ENCODE data around the gene PNN. TPM values are rescaled to one million over a fixed set of nuclear protein-coding genes. Genes with fewer than 3 reads are reported as not detected.
"Not testable (repeated sequence)": the region's sequence is repeated elsewhere in the genome, so short reads cannot be mapped to it uniquely, and the experiment has no call there.

Gene PNN
- total RNA-seq, 2 experiments from 2014 or later: 110 to 111 TPM

DNA sequence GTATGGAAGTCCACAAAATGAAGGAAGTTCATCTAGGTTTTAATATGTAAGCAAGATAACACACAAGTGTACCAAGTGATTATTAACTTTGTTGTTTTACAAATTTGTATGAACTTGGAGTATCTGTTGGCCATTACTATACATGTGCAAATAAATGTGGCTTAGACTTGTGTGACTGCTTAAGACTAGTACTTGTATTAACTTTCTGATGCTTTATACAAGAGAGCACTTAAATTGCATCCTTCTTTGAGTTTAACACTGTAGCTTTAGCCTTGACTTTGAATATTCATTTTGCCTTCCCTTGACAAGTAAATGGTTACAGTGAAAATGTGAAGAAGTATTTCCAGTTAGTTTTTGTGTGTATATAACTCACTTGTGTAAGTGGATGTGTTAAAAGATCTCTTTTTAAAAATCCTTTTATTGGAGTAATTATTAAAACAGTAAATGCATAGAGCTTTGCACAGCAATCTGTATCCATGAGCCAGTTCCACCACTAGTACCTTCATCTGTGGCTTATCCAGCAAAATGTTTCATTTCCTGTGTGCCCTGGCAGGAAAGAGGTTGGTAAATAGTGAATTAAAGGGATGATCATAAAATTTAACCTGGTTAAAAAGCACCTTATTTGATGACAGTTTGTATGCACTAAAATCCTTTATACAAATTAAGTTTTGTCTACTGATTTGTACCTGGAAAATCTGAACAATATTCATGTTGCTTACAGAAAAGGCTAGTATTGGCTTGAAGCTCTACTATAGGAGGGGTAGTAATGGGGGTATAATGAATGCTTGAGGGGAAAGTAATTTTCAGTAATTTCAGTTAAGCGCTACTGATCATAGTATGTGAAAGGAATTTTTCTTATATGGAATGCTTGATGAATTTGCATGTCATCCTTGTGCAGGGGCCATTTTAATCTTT lies 8.0 kb downstream of the PNN start:
- Mint-ChIP-seq H3K4me1 (ENCODE audit: low read depth) (peaks cover 19% of the 10 kb centered on the region), H3K27me3 (no peaks in the 10 kb centered on the region), H3K4me3 (no peak overlapping the region), H3K9me3 (no peaks in the 10 kb centered on the region), H3K27ac (no peak overlapping the region), H3K36me3 (ENCODE audit: low read depth) (peaks cover 20% of the 10 kb centered on the region)
- no peak overlapping the region for H3K4me3 ChIP-seq (ENCODE audit: low read length)
- H3K27me3 ChIP-seq (ENCODE audit: control insufficient read depth in 1 of 2, insufficient read depth in 2 of 2, low read length in 2 of 2): no peaks in the 10 kb centered on the region
- DNase-seq (no peak), ATAC-seq (ENCODE audit: poor library complexity) (no peak)
- intact Hi-C loops (cut with DNase I, micrococcal nuclease): loop anchor here in 1 of 2 experiments (5.0 kb wide), 1 partner anchor 44 kb away; no protein-coding TSS in a partner anchor
- H3K27ac ChIP-seq (ENCODE audit: low read depth in 1 of 2, low read length in 2 of 2): no peak overlapping the region
- TF ChIP-seq, protein P1, sequence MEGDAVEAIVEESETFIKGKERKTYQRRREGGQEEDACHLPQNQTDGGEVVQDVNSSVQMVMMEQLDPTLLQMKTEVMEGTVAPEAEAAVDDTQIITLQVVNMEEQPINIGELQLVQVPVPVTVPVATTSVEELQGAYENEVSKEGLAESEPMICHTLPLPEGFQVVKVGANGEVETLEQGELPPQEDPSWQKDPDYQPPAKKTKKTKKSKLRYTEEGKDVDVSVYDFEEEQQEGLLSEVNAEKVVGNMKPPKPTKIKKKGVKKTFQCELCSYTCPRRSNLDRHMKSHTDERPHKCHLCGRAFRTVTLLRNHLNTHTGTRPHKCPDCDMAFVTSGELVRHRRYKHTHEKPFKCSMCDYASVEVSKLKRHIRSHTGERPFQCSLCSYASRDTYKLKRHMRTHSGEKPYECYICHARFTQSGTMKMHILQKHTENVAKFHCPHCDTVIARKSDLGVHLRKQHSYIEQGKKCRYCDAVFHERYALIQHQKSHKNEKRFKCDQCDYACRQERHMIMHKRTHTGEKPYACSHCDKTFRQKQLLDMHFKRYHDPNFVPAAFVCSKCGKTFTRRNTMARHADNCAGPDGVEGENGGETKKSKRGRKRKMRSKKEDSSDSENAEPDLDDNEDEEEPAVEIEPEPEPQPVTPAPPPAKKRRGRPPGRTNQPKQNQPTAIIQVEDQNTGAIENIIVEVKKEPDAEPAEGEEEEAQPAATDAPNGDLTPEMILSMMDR (IDR thresholded peaks at IDR 0.05): no peak
- CTCF ChIA-PET: no interaction called here
- H3K9me3 ChIP-seq (ENCODE audit: control insufficient read depth in 1 of 2, insufficient read depth in 1 of 2, low read length in 2 of 2): no peaks in the 10 kb centered on the region
- peaks cover 69% of the 10 kb centered on the region for H3K36me3 ChIP-seq (ENCODE audit: insufficient read depth, low read length)
- peaks cover 10% of the 10 kb centered on the region for H3K4me1 ChIP-seq (ENCODE audit: insufficient read depth, low read length)
- POLR2A ChIA-PET: interaction anchor here (0.6 kb wide), 1 partner anchor 47 kb away, joined by 3 read pairs; no protein-coding TSS in a partner anchor

DNA sequence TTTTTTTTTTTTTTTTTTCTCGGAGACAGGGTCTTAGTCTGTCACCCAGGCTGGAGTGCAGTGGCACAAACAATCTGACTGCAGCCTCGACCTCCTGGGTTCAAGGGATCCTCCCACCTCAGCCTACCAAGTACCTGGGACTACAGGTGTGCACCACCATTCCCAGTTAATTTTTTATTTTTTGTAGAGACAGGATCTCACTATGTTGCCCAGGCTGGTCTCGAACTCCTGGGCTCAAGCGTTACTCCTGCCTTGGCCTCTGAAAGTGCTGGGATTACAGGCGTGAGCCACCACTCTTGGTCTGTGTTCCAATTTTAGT lies 8.6 kb downstream of the PNN start:
- CTCF ChIA-PET; H3K4me3 Mint-ChIP-seq; H3K9me3 ChIP-seq (ENCODE audit: control insufficient read depth in 1 of 2, insufficient read depth in 1 of 2, low read length in 2 of 2); ATAC-seq (ENCODE audit: poor library complexity); H3K4me3 ChIP-seq (ENCODE audit: low read length); H3K27me3 ChIP-seq (ENCODE audit: control insufficient read depth in 1 of 2, insufficient read depth in 2 of 2, low read length in 2 of 2); H3K9me3 Mint-ChIP-seq; H3K27ac ChIP-seq (ENCODE audit: low read depth in 1 of 2, low read length in 2 of 2); H3K4me1 ChIP-seq (ENCODE audit: insufficient read depth, low read length); H3K27ac Mint-ChIP-seq; DNase-seq; H3K27me3 Mint-ChIP-seq: not testable (repeated sequence)
- H3K36me3 ChIP-seq (ENCODE audit: insufficient read depth, low read length): peaks cover 63% of the 10 kb centered on the region
- POLR2A ChIA-PET: interaction anchor here (0.6 kb wide), 1 partner anchor 46 kb away, joined by 3 read pairs; no protein-coding TSS in a partner anchor
- H3K36me3 Mint-ChIP-seq (ENCODE audit: low read depth): peaks cover 20% of the 10 kb centered on the region
- H3K4me1 Mint-ChIP-seq (ENCODE audit: low read depth): peaks cover 23% of the 10 kb centered on the region
- intact Hi-C loops (cut with DNase I, micrococcal nuclease): loop anchor here in 1 of 2 experiments (5.0 kb wide), 1 partner anchor 44 kb away; no protein-coding TSS in a partner anchor

DNA sequence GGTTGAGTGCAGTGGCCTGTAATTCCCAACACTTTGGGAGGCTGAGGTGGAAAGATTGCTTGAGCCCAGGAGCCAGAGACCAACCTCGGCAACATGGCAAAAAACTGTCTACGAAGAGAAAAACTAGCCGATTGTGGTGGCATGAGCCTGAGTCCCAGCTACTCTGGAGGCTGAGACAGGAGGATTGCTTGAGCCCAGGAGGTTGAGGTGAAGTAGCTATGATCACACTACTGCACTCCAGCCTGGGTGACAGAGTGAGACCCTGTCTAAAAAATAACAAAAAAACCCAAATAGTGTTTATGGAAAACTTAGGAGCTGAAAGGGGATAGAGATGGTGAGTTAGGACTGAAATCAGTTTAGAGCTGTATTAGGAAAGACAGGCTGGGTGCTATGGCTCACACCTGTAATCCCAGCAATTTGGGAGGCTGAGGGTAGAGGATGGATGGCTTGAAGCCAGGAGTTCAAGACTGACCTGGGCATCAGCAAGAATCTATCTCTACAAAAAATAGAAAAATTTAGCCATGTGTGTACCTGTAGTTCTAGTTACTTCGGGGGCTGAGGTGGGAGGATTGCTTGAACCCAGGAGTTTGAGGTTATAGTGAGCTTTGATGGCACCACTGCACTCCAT lies 9.7 kb downstream of the PNN start:
- Mint-ChIP-seq H3K27ac (no peak overlapping the region), H3K4me1 (ENCODE audit: low read depth) (peaks cover 16% of the 10 kb centered on the region), H3K4me3 (no peak overlapping the region), H3K9me3 (no peaks in the 10 kb centered on the region), H3K27me3 (no peaks in the 10 kb centered on the region), H3K36me3 (ENCODE audit: low read depth) (peaks cover 20% of the 10 kb centered on the region)
- Histone ChIP-seq H3K36me3 (ENCODE audit: insufficient read depth, low read length) (peaks cover 53% of the 10 kb centered on the region), H3K9me3 (ENCODE audit: control insufficient read depth in 1 of 2, insufficient read depth in 1 of 2, low read length in 2 of 2) (no peaks in the 10 kb centered on the region), H3K4me1 (ENCODE audit: insufficient read depth, low read length) (peaks cover 3% of the 10 kb centered on the region), H3K27me3 (ENCODE audit: control insufficient read depth in 1 of 2, insufficient read depth in 2 of 2, low read length in 2 of 2) (no peaks in the 10 kb centered on the region), H3K27ac (ENCODE audit: low read depth in 1 of 2, low read length in 2 of 2) (no peak overlapping the region), H3K4me3 (ENCODE audit: low read length) (no peak overlapping the region)
- DNase-seq (no peak), ATAC-seq (ENCODE audit: poor library complexity) (no peak)
- CTCF ChIA-PET: no interaction called here
- intact Hi-C loops (cut with DNase I, micrococcal nuclease): loop anchor here in 1 of 2 experiments (5.0 kb wide), 1 partner anchor 43 kb away; no protein-coding TSS in a partner anchor
- TF ChIP-seq, protein P1 (IDR thresholded peaks at IDR 0.05): no peak
- POLR2A ChIA-PET: interaction anchor here (0.6 to 1.6 kb wide), 4 partner anchors 10 to 82 kb away, joined by 3 to 7 read pairs (median 4); partner anchors contain the start of genes PNN and TRAPPC6B
